ENCODE results near the gene UNC5B. TPM values are rescaled to one million over a fixed set of nuclear protein-coding genes. Genes with fewer than 3 reads are reported as not detected.
"Not testable (repeated sequence)": the region's sequence is repeated elsewhere in the genome, so short reads cannot be mapped to it uniquely, and the experiment has no call there.

UNC5B gene
- total RNA-seq, 1 donor from 2014 or later = 37.0 TPM

DNA sequence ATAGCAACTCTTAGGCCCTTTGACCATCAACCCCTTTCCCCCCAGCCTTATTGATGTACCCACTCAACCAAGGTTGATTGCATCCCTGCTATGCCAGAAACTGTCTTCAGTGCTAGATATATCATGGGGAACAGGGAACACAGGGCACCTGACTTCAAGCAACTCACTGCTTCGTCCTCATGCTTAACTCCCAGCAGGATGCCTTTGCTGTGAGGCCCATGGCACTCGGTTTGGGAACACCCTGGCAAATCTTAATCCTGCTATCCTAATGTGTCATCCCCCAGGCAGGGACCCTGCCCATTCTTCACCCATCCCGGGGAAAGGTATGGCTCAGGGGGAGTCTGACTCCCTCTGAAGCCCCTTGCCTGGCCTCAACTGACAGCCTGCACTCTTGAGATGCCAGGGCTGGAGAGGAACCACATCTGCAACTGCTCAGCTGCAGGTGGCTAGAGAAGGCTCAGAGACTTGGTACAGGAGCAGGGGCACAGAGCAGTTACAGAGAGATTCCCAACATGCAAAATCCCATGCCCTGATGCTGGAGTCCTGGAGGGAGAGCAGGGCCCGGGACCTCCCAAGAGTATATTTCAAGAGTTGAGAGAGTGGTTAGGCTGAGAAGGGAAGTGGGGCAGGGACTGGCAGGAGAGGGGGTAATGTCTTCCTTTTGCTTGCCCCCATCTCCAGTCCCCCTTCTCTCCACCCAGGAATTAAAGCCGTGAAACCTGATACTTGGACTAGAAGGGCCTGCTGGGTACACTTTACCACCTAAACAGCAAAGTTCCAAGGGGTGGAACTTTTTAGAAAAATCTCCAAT is 2.4 kb upstream of the UNC5B start:
- ATAC-seq = no peak

DNA sequence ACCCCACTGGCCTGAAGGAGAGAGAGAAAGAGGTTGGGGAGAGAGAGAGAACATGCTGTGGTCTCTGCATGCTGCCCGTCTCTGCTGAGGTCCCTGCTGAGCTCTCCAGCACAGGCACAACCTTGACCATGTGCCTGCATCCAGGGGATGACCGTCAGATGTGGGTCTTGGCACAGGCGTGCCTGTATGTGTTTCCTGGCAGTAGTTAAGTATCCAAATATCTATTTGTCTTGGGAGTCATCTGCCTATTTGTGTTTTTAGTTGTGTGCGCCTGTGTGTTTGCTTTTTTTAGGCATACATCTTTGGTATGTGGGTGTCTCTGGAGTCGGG is 1.9 kb upstream of the UNC5B start:
- ATAC-seq = no peak

DNA sequence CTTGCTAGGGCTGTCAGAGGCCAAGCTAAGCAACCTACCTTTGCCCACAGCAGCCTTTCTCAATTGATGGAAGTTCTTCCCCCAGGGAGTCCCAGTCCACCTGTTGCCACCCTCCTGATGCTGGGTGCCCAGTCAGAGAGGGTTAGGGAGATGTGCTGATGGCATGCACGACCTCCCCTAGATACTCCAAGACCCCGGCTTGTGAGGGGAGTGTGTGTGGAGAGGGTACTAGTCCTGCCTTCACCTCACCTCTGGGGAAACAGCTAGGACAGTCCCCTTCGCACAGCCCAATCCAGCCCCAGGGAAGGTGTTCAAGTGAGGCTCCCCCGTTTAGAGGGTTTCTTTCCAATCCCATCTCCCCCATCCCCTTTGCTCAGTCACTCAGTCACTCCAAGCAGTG is 1.3 kb upstream of the UNC5B start:
- no peak for ATAC-seq

DNA sequence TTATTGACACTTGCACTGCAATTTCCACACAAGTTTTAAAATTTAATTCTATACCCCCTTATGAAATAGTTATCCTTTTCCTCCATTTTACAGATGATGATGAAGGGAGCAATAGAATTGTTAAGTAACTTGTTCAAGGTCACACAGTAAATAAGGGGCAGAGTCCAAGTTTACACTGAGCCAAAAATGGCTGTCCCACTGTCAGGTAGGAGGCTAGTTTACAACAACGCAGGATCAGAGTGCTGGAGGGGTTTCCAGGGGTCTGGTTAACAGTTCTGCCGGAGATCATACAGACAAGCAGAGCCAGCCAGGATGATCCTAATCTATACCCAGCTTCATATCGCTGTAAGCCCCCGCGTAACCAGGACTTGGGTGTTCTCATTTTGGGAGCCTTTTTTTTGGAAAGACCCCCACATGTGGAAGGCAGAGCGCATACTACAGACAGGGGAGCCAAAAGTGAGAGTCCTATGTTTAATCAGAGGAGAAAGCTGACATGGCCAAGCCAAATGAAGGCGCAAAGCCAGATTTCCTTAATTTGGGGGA is 524 bp upstream of the UNC5B start:
- no peak for ATAC-seq

DNA sequence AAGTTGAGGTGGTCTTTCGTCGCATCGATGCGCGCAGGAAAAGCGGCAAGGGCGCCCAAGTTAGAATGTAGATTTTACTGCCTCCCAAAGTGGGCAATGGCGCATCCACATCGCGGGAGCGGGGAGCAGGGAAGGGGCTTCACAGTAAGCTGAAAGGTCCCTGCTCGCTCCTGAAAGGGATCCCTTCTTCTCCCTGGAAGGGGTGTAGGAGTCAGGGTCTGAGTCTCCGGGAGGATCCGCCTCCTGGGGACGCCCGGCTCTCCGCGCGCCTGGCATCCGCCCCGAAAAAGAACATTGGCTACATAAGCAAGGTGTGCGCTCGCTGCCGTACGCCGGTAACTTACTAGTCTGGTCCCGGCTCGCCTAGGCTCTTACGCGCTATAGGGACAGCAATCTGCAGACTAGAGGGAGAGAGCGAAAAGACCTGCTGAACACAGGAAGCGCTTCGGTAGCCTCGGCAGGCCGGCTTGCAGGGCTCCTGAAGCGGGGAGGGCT is 804 bp downstream of the UNC5B start:
- peak; percentile 59 for ATAC-seq

DNA sequence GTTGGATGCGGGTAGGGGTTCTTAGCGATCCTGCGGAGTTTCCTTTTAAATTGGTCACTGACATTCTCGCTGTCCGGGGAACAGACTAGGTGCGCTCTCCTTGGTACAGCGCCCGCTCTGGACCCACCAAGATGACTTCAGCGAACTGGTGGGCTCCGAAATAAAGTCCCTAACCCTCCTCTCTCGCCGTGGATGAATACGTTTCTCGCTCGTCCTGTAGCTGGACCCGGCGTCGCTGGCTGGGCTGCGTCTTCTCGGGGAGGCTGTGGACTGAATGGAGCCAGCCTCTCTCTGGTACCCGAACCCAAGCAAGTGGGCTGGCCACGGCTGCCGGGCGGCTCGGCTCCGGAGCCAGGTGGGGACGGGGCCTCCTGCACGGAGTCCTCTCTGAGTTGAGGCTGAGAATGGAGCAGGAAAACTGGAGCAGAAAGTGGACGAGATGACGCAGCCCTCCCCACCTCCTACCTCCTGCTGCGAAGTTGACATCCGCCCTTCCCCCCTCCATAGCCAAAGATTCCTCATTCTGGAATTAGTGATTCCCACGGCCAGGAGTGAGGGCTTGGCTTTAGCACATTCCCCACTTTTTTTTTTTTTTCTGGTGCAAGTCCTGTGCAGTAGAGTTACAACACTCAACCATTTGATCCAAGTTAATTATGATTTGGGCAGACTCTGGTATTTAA is 1.5 kb downstream of the UNC5B start:
- ATAC-seq = no peak

DNA sequence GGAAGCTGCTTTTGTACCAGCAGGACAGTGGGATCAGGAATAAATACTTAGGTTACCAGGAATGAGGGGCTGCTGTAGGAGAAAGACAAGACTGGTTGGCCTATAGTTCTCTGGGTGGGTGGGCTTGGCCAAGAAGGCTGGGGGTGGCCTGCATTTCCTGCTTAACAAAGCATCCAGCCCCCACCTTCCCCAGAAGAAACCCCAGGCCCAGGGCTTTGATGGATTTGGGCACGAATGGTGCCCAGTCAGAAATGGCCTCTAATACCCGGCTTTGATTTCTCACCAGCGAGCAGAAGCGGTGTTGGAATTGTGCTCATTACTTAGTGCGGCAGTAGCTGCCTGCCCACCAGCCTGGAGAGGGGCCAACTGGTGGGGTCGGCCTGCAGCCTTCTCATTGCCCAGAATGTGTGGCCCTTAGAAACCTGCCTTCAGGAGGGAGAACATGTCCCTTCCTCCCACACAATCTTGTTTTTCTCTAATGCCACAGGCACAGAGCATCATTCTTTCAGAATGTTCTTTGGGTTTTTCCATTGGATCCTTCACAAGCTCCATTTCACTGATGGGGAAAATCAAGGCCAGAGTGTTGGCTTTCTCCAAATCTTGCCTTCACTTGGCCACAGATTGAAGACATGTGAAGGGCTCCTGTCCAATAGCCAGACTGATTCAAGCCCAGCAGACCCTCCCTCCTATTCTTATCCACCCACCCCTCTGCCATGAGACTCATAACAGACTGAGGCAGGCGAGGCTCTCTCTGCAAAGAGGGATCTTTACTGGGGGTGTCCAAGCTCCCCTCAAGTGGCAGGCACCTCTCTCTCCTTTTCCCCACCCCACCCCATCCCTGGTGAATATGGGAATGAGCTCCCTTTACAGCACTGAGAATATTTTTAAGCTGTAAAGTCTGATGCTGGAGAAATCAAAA is 2.5 kb downstream of the UNC5B start:
- ATAC-seq = no peak

DNA sequence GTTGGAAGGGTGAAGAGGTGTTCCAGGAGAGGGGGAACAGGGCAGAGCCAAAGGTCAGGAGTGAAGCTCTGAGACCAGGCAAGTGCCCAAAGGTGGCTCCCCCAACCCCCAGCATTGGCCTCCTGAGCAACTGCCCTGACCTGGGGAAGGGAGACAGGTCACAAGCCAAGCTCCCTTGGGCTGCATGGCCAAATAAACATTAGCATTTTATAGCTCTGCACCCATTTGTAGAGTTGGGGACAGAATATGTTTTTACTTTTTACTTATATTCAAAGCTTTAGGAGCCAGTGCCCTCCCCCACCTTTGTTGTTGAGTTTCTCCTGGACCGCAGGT is 4.0 kb downstream of the UNC5B start:
- ATAC-seq = no peak

DNA sequence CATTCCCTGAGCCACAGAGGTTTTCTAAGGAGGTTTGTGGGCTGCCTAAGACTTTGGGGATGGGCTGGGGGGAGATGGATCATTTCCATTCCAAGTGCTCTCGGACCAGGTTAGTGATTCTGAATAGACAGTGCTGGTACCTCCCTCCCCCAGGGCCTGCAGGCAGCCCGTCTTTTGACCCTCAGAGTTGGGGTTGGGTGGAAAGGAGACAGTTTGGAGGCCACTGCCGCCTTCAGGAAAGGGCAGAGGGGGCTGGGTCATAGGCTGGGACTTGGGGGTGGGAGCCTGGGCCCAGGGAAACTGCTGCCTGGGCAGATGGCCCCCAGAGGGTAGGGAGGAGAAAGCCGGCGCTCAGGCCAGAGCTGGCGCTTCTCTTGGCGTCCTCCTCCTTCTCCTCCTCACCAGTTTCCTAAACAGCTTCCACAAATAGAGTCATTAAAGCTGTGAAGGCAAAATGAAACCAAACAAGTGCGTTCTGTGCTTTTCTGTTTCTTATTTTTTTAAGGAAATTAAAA is 4.4 kb downstream of the UNC5B start:
- ATAC-seq = no peak

DNA sequence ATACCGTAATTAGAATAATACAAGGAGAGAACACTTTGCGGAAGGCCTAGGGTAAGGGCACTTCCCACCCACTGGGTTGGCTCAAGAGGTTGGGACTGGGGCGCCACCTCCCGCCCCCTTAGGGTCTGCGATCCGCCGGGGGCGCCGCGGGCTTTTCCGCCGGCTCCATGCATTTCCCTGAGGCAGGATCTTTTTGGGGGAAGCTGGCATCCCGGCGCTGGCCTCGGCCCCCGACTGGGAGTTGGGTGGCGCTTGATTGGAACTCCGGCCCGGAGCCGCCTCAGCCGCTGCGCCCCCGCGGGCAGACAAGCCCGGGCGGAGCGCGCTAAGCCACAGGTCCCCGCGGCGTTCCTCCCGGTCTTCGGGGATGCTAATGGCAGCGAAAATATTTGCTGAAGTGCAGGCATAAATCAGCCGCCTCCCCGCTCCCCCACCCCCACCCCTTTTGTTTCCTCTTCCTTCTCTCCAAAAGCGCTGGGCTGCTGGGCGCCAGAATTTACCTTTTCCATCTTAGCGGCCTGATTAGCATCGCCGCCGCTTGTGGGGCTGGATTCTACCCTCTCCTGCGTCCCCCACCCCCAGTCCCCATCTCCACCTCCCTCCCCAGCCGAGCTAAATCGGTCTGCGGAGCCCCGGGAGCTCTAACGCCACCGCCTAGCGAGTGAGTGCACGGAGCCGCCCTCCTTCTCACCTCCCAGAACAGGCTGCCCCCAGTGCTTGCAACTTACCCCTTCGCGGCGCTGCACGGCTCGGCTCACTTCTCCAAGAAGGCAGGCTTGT is 5.1 kb downstream of the UNC5B start:
- peak; percentile 38 for ATAC-seq

DNA sequence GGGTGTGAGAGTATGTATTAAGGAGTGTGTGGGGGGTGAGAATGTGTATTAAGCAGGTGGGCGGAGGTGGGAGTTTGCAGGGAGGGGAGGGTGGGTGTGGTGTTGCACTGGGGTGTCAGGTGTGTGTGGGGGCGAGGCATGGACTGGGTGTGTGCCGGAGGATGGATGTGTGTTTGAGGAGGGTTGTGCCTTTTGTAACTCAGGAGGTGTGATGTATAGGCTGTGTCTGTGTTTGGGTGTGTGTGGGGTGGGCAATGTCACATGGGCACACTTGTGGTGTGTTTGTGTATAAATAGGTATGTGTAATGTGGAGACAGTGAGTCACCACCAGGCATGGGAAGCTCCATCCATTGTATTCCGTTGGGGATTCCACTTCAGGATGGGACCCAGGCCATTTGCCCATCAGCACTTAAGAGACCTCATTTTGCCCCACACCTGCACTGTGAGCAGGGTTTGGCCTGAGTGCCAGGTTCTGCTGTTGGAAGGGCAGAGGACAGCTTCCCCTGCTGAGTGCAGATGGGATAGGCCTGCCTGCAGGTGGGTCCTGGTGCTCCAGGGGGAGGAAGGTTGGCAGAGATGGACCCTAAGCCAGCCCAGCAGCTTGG is 5.8 kb downstream of the UNC5B start:
- peak; percentile 69 for ATAC-seq

DNA sequence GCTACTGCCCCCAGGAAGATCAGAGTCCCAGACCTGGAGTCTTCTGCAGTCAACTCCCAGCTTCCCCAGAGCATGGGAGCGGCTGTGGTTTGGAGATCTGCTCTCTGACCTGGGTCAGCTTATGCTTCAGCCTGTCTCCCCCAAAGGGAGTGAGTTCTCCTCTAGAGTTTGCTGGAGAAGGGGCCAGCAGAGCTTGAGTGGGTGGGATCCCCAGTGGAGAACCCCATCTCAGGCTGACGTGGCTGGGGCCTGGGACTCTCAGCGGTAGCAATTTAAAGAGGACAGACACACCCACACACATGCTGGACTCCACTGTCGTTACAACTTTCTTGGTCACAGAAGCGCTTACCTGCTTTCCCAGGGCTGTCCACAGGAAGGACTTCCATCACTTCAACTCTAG is 6.3 kb downstream of the UNC5B start:
- ATAC-seq = no peak

DNA sequence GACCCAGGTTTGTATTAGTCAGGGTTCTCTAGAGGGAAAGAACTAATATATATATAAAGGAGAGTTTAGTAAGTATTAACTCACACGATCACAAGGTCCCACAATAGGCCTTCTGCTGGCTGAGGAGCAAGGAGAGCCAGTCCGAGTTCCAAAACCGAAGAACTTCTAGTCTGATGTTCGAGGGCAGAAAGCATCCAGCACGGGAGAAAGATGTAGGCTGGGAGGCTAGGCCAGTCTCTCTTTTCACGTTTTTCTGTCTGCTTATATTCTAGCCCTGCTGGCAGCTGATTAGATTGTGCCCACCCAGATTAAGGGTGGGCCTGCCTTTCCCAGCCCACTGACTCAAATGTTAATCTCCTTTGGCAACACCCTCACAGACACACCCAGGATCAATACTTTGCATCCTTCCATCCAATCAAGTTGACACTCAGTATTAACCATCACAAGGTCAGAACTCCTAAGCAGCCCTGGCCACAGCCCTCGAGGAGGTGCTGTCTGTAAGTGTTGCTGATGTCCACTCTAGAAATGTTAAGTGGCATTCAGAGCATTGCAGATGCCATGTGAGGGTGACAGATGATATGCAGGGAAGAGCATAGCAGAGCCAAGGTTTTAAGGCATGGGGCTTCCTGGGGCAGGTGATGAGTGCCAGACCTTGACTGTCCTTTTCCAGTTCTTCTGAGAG is 7.0 kb downstream of the UNC5B start:
- ATAC-seq = not testable (repeated sequence)

DNA sequence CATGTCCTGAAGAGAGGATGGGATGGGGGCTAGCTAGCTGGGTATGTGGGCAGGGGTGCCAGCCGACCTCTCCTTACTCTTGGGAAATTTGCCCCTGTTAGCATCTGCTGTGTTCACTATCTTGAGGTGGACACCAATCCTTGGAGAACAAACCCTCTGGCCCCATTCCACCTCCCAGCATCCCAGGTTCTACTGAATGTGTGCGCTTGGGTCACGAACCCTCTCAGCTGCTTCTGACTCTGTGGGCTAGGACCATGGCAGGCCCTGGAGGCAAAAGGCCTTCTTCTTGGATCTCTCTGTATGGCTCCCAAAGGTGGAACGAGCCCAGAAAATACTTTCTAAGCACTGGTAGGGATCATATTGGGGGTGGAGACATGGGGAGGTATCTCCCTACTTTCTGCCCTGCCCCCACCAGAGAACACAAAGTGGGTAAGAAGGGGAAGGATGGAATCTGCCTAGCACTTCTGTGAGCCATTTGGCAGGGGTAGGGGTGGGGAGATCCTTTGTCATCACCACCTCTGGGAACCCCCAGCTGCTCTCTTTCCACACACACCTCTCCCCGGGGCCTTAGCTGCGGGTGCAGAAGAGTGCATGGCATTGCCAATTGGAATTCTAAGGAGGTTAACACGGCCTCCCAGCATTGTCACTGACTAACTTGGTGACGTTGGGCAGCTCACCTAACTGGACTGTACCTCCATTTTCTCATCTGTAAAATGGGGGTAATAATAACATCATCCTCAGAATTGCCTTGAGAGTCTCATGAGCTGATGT is 7.7 kb downstream of the UNC5B start:
- ATAC-seq = no peak

DNA sequence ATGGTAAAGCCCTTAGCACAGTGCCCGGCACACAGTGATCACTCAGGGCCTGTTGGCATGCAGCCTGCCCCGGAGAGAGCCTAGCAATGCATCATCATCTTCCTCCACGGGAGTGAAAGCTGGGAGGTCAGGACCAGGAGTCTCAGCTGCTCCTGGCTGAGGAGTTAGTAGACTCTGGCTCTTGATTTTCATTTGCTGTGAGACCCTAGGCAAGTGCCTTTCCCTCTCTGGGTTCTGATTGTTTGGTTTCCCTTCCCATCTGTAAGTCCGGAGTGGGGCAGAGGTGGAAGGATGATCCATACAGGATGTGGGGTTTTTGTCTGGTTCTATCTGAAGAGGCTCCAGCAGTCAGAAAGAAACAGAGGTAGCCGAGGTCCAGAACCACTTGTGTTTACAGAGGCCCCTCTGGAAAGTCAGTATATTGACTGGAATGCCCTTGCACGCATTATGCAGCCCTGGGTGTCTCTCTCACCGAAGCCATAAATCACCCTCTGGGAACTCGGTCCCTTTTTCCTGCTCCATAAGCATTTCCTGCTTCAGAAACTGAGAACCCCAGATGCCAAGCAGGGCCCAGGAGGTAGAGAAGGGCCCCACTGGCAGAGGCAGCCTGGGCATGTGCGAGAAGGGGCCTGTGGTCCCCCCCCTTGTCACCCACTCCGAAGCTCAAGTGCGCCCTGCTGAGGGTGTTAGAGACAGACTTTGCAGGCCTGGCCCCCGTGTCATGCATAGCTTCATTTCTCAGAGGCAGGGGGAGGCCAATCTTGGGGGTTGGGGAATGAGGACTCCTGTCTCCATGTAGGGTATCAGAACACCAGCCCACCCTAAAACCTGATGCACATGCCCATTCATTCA is 8.5 kb downstream of the UNC5B start:
- no peak for ATAC-seq

DNA sequence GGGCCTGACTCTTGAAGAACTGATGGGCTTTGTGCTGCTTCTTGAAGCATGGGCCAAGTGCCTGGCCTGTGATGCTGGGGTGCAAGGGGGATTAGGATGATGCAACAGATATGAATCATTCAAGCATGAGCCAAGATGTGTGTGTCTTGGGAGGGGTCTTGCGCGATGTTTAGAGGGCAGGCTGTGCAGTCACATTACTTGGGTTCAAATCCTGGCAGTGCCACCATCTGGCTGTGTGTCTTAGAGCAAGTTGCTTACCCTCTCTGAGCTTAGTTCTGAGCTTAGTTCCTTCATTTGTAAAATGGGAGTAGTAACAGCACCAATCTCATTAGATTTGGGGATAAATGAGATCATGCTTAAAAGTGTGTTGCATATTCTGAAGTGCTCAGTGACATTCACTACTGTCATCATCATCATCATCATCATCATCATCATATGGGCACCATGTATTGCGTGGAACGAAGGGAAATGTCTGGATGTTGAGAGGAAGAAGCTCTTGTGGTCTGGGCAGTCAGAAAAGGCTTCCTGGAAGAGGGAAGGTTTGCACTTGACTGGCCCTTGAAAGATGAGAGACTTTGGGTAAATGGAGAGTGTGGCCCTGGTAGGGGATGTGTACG is 9.3 kb downstream of the UNC5B start:
- no peak for ATAC-seq

DNA sequence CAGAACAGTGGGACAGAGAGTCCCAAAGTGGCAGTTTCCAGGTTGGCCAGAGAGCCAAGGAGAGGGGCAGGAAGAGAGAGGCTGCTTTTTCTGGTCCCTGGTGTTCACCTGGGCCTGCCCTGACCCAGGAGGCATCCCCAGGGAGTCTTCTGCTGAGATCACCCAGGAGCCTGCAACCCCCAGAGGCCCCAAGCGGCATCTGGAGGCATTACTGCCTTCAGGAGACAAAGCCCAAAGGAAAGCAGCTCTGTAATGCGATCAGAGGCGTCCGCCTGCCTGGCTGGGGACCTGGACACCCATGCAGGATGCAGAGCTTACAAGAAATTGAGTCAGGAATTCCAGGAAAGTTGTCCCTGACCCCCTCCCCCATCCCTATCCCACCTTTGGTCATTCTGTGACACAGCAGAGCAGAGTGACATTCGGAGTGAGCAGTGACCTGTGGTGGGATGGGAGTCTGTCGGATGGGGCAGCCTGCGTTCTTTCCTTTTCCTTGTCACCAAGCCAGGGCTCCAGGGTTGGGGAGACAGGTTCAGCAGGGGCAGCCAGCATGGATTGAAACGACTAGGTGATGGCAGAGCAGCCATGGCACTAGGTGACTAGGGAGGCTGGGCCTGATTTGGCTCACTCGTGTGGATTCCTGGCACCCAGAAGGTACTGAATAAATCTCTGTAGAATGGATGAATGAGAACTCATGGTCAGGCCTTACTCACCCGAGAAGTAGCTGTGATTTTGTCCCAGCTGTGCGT is 10.4 kb downstream of the UNC5B start:
- peak; percentile 18 for ATAC-seq
